B cell (primary cell): ENCODE results near the gene RAD51B. TPM values are rescaled to one million over a fixed set of nuclear protein-coding genes. Genes with fewer than 3 reads are reported as not detected.
"Not testable (repeated sequence)": the region's sequence is repeated elsewhere in the genome, so short reads cannot be mapped to it uniquely, and the experiment has no call there.

Experiments
- ATAC-seq: fragments of 200-7000 bp; cut with Tn5 transposase; one replicate; pipeline ENCODE4 v1.10.0; 2021; ENCODE audit warnings: low read depth, mild to moderate bottlenecking, moderate number of reproducible peaks, moderate library complexity
- CTCF ChIA-PET: fragments of 350-600 bp; sonication (Branson Sonifier 250); formaldehyde crosslinking; loops from one replicate; lab custom pipeline; 2021; ENCODE audit warnings: antibody characterized with exemption, inconsistent platforms; lab: Charles Lee
- POLR2A ChIA-PET: fragments of 350-600 bp; sonication (Branson Sonifier 250); formaldehyde crosslinking; loops from one replicate; lab custom pipeline; 2021; ENCODE audit warnings: antibody characterized with exemption; lab: Charles Lee
- DNase-seq: peaks from one replicate; pipeline ENCODE4 v3.0.0; 2013
- H2AFZ ChIP-seq: 2 replicates; pipeline ENCODE4 v1.6.1; 2012; ENCODE audit warnings: mild to moderate bottlenecking, low read depth, low read length; ENCODE audit not compliant: insufficient read depth, poor library complexity, severe bottlenecking
- H3K27ac ChIP-seq, 2 donors: 1 replicate in 1 of 2; 2 replicates in 1 of 2; pipeline ENCODE4 v1.5.1; 2012 to 2013; ENCODE audit warnings: low read length in 2 of 2, mild to moderate bottlenecking in 2 of 2, moderate library complexity in 1 of 2
- H3K27me3 ChIP-seq, 4 experiments: fragments of 200-600 bp in 1 of 4; sonication (generic) in 1 of 4; replicated peaks in 1 of 4; 1 replicate in 2 of 4; 2 replicates in 2 of 4; pipeline versions ENCODE4 v1.6.1 to v1.7.0; 2013 to 2016; ENCODE audit warnings: low read length in 3 of 4, mild to moderate bottlenecking in 2 of 4, mixed read lengths in 1 of 4, moderate library complexity in 1 of 4; ENCODE audit not compliant: insufficient read depth in 4 of 4, control insufficient read depth in 3 of 4; ENCODE audit errors: control extremely low read depth in 1 of 4
- H3K36me3 ChIP-seq, 2 experiments: replicated peaks in 1 of 2; 1 replicate in 1 of 2; 2 replicates in 1 of 2; pipeline versions ENCODE4 v1.6.1 to v1.7.1; 2013; ENCODE audit warnings: low read length in 1 of 2; ENCODE audit not compliant: insufficient read depth in 2 of 2, control insufficient read depth in 1 of 2; ENCODE audit errors: control extremely low read depth in 1 of 2, extremely low read depth in 1 of 2
- H3K4me1 ChIP-seq, 2 donors: fragments of 200-600 bp in 1 of 2; sonication (generic) in 1 of 2; 1 replicate in 1 of 2; 2 replicates in 1 of 2; pipeline versions ENCODE4 v1.5.1 to v1.6.1; 2013 to 2017; ENCODE audit warnings: low read length in 2 of 2; ENCODE audit not compliant: control insufficient read depth in 2 of 2, insufficient read depth in 2 of 2
- H3K4me2 ChIP-seq: replicated peaks from 2 replicates; pipeline ENCODE3; 2012; ENCODE audit warnings: mild to moderate bottlenecking, low read depth, low read length; ENCODE audit not compliant: poor library complexity, severe bottlenecking
- H3K4me3 ChIP-seq, 5 experiments: fragments of 200-600 bp in 1 of 5; sonication (generic) in 1 of 5; 1 replicate in 3 of 5; 2 replicates in 2 of 5; pipeline versions ENCODE4 v1.5.1 to v1.7.0; 2011 to 2016; ENCODE audit warnings: low read length in 4 of 5, mild to moderate bottlenecking in 4 of 5, low read depth in 2 of 5, control low read depth in 1 of 5, moderate library complexity in 1 of 5; ENCODE audit not compliant: insufficient read depth in 1 of 5; ENCODE audit errors: control extremely low read depth in 1 of 5, extremely low read depth in 1 of 5
- H3K79me2 ChIP-seq: fragments of 200-600 bp; sonication (generic); one replicate; pipeline ENCODE4 v1.6.0; 2016; ENCODE audit warnings: low read length; ENCODE audit not compliant: control insufficient read depth, insufficient read depth
- H3K9ac ChIP-seq: fragments of 200-600 bp; sonication (generic); 2 replicates; pipeline ENCODE4 v1.6.1; 2017; ENCODE audit warnings: mild to moderate bottlenecking, low read length, moderate library complexity
- H3K9me3 ChIP-seq, 3 donors: one replicate each; pipeline versions ENCODE4 v1.6.1 to v1.7.1; 2013; ENCODE audit warnings: low read length in 2 of 3; ENCODE audit not compliant: control insufficient read depth in 2 of 3, insufficient read depth in 1 of 3; ENCODE audit errors: control extremely low read depth in 1 of 3
- H4K20me1 ChIP-seq: 2 replicates; pipeline ENCODE4 v1.6.0; 2012; ENCODE audit warnings: mild to moderate bottlenecking, low read length; ENCODE audit not compliant: insufficient read depth, control insufficient read depth, poor library complexity, severe bottlenecking
- H3K27ac Mint-ChIP-seq: one replicate; pipeline ENCODE4 v1.8.0; 2021; ENCODE audit warnings: mixed read lengths
- H3K27me3 Mint-ChIP-seq: one replicate; pipeline ENCODE4 v1.8.0; 2021; ENCODE audit warnings: mixed read lengths
- H3K4me1 Mint-ChIP-seq: one replicate; pipeline ENCODE4 v1.8.0; 2021; ENCODE audit warnings: mixed read lengths
- H3K4me3 Mint-ChIP-seq: one replicate; pipeline ENCODE4 v1.8.0; 2021; ENCODE audit warnings: mixed read lengths
- H3K9me3 Mint-ChIP-seq: one replicate; pipeline ENCODE4 v1.8.0; 2022; ENCODE audit warnings: mixed read lengths; ENCODE audit not compliant: insufficient read depth
- EZH2 ChIP-seq: IDR thresholded peaks from 2 replicates; pipeline ENCODE4 v1.6.1; 2012; ENCODE audit warnings: borderline replicate concordance, low read depth, mild to moderate bottlenecking, moderate library complexity, low read length; ENCODE audit not compliant: insufficient read depth, poor library complexity, severe bottlenecking
- WGBS: methylation state at CpG from one replicate; pipeline ENCODE4 v1.1.5; 2013; ENCODE audit warnings: missing lambda C conversion rate; ENCODE audit not compliant: insufficient coverage; 5-methylcytosine and 5-hydroxymethylcytosine counted together
- intact Hi-C: fragments of 100-400 bp; cut with micrococcal nuclease; formaldehyde crosslinking; loops from one replicate; pipeline ENCODE4 v1.10.0; 2022
- polyA plus RNA-seq: library from polyadenylated mRNA; depleted of rRNA; stranded (reverse); fragments of >200 nt; gene quantifications from 2 replicates; pipeline ENCODE4 v1.2.3, GENCODE V29; 2012
- total RNA-seq, 2 donors: library from RNA; stranded (reverse); fragments of 120-200 nt in 1 of 2; gene quantifications; 1 replicate in 1 of 2; 2 replicates in 1 of 2; pipeline versions ENCODE4 v1.2.3 to v1.2.4, GENCODE V29; 2013 to 2022
- TF ChIP-seq, protein P1 (sequence below): fragments of 200-600 bp; IDR thresholded peaks from one replicate; pipeline ENCODE4 v1.8.0; 2022; ENCODE audit warnings: antibody characterized with exemption, mild to moderate bottlenecking

Gene RAD51B
- total and polyA plus RNA-seq, 2 donors (not counting 1 experiment from before 2014, with no cell fraction given), result 6.5 to 60.6 TPM

DNA sequence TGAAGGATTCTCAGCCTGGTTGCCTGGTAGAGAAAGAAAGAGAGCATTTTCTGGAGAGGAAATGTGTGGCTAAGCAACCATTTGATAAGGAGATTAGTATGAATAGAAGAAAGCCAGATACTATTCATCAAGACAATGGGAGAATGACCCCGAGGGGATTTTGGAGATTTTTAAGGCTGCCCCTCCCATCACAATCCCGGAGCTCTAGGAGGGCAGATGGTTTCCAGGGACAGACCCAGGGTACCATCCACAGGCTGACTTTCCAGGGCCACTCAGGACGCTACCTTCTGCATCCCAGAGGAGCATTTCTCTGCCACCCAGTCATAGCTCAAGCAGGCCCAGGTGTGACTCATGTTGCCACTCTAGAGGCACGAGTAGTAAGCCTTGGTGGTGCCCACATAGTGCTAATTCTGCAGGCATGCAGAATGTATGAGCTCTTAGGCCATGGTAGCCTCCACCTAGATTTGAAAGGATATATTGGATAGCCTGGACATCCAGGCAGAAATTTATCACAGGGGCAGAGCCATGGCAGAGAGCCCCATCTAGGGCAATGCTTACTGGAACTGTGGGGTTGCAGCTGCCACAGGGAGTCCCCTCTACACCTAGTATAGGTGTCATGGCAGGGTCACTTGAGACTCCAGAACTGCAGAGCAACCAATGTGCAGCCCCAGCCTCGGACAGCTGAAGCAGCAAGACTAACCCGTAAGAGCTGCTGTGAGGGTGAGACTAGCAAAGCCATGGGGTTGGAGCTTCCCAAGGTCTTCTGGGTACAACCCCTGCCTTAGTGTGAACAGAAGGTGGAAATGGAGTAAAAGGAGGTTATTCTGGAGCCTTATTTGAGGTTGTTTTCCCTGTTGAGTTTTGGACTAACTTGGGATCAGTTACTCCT is 607.3 kb downstream of the RAD51B start:
- Mint-ChIP-seq H3K4me3 (no peak overlapping the region), H3K27me3 (no peaks in the 10 kb centered on the region), H3K27ac (no peak overlapping the region), H3K9me3 (no peaks in the 10 kb centered on the region), H3K4me1 (peaks cover 18% of the 10 kb centered on the region)
- 95% methylated on average over 6 of the region's 6 CpGs for WGBS
- POLR2A ChIA-PET, result interaction anchor here (0.8 to 1.1 kb wide), 2 partner anchors 34 to 44 kb away, joined by 3 to 4 read pairs; no protein-coding TSS in a partner anchor
- intact Hi-C loops, result no loop called here
- H2AFZ ChIP-seq, result no peak overlapping the region
- H3K4me3 ChIP-seq, result no peak overlapping the region
- no peak overlapping the region for H3K9ac ChIP-seq
- no peak overlapping the region for H3K27ac ChIP-seq
- peaks cover 1 to 7% (median 3%) of the 10 kb centered on the region in 3 donors for H3K9me3 ChIP-seq
- no peaks in the 10 kb centered on the region for H3K79me2 ChIP-seq
- H3K36me3 ChIP-seq, result no peaks in the 10 kb centered on the region
- H4K20me1 ChIP-seq, result no peaks in the 10 kb centered on the region
- ATAC-seq (no peak), DNase-seq (no peak)
- peaks cover 9 to 12% of the 10 kb centered on the region in 2 donors for H3K4me1 ChIP-seq
- TF ChIP-seq, protein P1, sequence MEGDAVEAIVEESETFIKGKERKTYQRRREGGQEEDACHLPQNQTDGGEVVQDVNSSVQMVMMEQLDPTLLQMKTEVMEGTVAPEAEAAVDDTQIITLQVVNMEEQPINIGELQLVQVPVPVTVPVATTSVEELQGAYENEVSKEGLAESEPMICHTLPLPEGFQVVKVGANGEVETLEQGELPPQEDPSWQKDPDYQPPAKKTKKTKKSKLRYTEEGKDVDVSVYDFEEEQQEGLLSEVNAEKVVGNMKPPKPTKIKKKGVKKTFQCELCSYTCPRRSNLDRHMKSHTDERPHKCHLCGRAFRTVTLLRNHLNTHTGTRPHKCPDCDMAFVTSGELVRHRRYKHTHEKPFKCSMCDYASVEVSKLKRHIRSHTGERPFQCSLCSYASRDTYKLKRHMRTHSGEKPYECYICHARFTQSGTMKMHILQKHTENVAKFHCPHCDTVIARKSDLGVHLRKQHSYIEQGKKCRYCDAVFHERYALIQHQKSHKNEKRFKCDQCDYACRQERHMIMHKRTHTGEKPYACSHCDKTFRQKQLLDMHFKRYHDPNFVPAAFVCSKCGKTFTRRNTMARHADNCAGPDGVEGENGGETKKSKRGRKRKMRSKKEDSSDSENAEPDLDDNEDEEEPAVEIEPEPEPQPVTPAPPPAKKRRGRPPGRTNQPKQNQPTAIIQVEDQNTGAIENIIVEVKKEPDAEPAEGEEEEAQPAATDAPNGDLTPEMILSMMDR, result no peak
- TF ChIP-seq EZH2, result no peak
- no peak overlapping the region for H3K4me2 ChIP-seq
- H3K27me3 ChIP-seq, result no peaks in the 10 kb centered on the region
- CTCF ChIA-PET, result no interaction called here

- Histone ChIP-seq H3K4me1 (peaks cover 9 to 12% of the 10 kb centered on the region in 2 donors), H3K79me2 (no peaks in the 10 kb centered on the region), H3K27ac (no peak overlapping the region), H3K9ac (no peak overlapping the region), H2AFZ (no peak overlapping the region), H3K36me3 (no peaks in the 10 kb centered on the region), H3K4me2 (no peak overlapping the region), H3K9me3 (peaks cover 1 to 7% (median 3%) of the 10 kb centered on the region in 3 donors), H3K4me3 (no peak overlapping the region), H4K20me1 (no peaks in the 10 kb centered on the region), H3K27me3 (no peaks in the 10 kb centered on the region)
- intact Hi-C loops, result no loop called here
- ATAC-seq (no peak), DNase-seq (no peak)
- ChIA-PET POLR2A (interaction anchor here (0.8 to 1.1 kb wide), 2 partner anchors 34 to 44 kb away, joined by 3 to 4 read pairs; no protein-coding TSS in a partner anchor), CTCF (no interaction called here)
- no peak for TF ChIP-seq EZH2
- TF ChIP-seq, protein P1, result no peak
- Mint-ChIP-seq H3K27ac (no peak overlapping the region), H3K4me1 (peaks cover 19% of the 10 kb centered on the region), H3K4me3 (no peak overlapping the region), H3K9me3 (no peaks in the 10 kb centered on the region), H3K27me3 (no peaks in the 10 kb centered on the region)
These were observed 607.9 kb downstream of the RAD51B start for GRCh38 chr14:68427550-68427890.

DNA sequence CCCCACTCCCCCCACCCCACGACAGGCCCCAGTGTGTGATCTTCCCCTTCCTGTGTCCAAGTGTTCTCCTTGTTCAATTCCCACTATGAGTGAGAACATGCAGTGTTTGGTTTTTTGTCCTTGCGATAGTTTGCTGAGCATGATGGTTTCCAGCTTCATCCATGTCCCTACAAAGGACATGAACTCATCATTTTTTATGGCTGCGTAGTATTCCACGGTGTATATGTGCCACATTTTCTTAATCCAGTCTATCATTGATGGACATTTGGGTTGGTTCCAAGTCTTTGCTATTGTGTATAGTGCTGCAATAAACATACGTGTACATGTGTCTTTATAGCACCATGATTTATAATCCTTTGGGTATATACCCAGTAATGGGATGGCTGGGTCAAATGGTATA is 609.3 kb downstream of the RAD51B start:
- peaks cover 15% of the 10 kb centered on the region for H3K4me1 Mint-ChIP-seq
- H3K27me3 ChIP-seq, H3K4me3 Mint-ChIP-seq, H3K27ac ChIP-seq, H3K79me2 ChIP-seq, H3K9me3 Mint-ChIP-seq, H4K20me1 ChIP-seq, H2AFZ ChIP-seq, H3K4me1 ChIP-seq, DNase-seq, POLR2A ChIA-PET, H3K27me3 Mint-ChIP-seq, intact Hi-C loops, H3K9ac ChIP-seq, H3K4me2 ChIP-seq, ATAC-seq, H3K36me3 ChIP-seq, H3K27ac Mint-ChIP-seq, CTCF ChIA-PET, H3K9me3 ChIP-seq, H3K4me3 ChIP-seq: not testable (repeated sequence)
- no CpG with 5 or more reads among the region's 5 CpGs for WGBS
